KMS-11 (cell line): ENCODE data around the gene TTC4.

Experiments used
- H2AFZ ChIP-seq: fragments of 200-600 bp; sonication (generic); 2 replicates; pipeline ENCODE4 v1.6.1; 2016; ENCODE audit warnings: antibody characterized with exemption, mixed run types, low read depth
- H3K27ac ChIP-seq: fragments of 200-600 bp; sonication (generic); 2 replicates; pipeline ENCODE4 v1.6.1; 2016; ENCODE audit warnings: mild to moderate bottlenecking, mixed run types
- H3K27me3 ChIP-seq: fragments of 200-600 bp; sonication (generic); 2 replicates; pipeline ENCODE4 v1.6.1; 2017; ENCODE audit warnings: mild to moderate bottlenecking, low read depth, mixed run types, moderate library complexity; ENCODE audit not compliant: insufficient read depth
- H3K36me3 ChIP-seq: fragments of 200-600 bp; sonication (generic); 2 replicates; pipeline ENCODE4 v1.6.1; 2017; ENCODE audit warnings: mild to moderate bottlenecking, mixed run types; ENCODE audit not compliant: insufficient read depth
- H3K4me1 ChIP-seq: fragments of 200-600 bp; sonication (generic); 2 replicates; pipeline ENCODE4 v1.6.1; 2016; ENCODE audit warnings: mild to moderate bottlenecking, low read depth, mixed run types; ENCODE audit not compliant: poor library complexity, severe bottlenecking
- H3K4me2 ChIP-seq: fragments of 200-600 bp; sonication (generic); 2 replicates; pipeline ENCODE4 v1.7.0; 2016; ENCODE audit warnings: mild to moderate bottlenecking, mixed run types
- H3K4me3 ChIP-seq: fragments of 200-600 bp; sonication (generic); IDR thresholded peaks from 2 replicates; pipeline ENCODE4 v1.6.1; 2017; ENCODE audit warnings: low read depth, low read length, mixed read lengths; ENCODE audit not compliant: insufficient read depth
- H3K79me2 ChIP-seq: fragments of 200-600 bp; sonication (generic); 2 replicates; pipeline ENCODE4 v1.6.1; 2016; ENCODE audit warnings: low read depth, mixed run types; ENCODE audit not compliant: insufficient read depth
- H3K9ac ChIP-seq: fragments of 200-600 bp; sonication (generic); 2 replicates; pipeline ENCODE4 v1.6.1; 2016; ENCODE audit warnings: mild to moderate bottlenecking, mixed run types
- H4K20me1 ChIP-seq: fragments of 200-600 bp; sonication (generic); 2 replicates; pipeline ENCODE4 v1.6.1; 2016; ENCODE audit warnings: mild to moderate bottlenecking, mixed run types; ENCODE audit not compliant: insufficient read depth
- TF ChIP-seq, protein P1 (sequence below): fragments of 200-600 bp; sonication (generic); conservative IDR thresholded peaks from 2 replicates; pipeline ENCODE4 v1.6.1; 2017; ENCODE audit warnings: low read depth, mild to moderate bottlenecking, antibody characterized with exemption, low read length, moderate library complexity, mixed read lengths

The TTC4 gene

DNA sequence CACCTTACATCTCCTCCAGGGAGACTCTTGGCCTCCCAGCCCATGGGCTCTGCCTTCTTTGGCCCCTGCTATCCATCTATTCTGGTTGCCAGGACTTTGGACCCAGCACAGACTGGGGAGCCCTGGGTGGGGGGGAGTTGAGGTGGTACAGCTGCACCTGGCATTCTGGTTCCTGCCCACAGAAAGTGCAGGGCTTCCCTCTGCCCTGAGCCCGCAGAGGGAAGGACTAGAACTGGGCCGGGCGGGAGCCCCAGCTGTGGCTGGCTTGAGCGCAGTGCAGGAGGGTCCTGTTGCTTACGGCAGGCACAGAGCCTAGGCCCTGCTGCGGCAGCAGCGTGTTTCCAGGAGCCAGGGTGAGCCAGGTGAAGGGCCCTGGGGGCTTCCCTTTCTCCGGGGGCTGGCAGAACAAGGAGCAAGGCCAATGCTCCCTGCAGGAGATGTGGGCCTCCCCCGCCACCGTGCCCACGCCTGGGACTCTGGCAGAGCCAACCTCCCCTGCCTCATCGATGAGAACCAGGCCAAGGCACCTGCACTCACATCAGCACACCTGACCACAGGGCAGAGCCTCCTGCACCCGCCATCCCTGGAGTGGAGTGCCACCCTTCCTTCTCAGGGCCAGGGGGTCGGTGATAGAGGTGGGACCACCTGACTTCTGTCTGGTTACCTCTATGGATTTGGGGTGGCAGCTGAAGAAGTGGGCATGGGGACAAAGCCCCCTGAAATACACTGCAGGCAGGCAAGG, 32.6 kb downstream of the TTC4 start:
- Histone ChIP-seq H2AFZ (no peak overlapping the region), H3K79me2 (no peaks in the 10 kb centered on the region), H3K4me1 (no peaks in the 10 kb centered on the region), H4K20me1 (no peaks in the 10 kb centered on the region), H3K36me3 (no peaks in the 10 kb centered on the region), H3K27ac (no peak overlapping the region), H3K27me3 (no peaks in the 10 kb centered on the region), H3K4me3 (no peak overlapping the region), H3K9ac (no peak overlapping the region), H3K4me2 (no peak overlapping the region)
- TF ChIP-seq, protein P1, sequence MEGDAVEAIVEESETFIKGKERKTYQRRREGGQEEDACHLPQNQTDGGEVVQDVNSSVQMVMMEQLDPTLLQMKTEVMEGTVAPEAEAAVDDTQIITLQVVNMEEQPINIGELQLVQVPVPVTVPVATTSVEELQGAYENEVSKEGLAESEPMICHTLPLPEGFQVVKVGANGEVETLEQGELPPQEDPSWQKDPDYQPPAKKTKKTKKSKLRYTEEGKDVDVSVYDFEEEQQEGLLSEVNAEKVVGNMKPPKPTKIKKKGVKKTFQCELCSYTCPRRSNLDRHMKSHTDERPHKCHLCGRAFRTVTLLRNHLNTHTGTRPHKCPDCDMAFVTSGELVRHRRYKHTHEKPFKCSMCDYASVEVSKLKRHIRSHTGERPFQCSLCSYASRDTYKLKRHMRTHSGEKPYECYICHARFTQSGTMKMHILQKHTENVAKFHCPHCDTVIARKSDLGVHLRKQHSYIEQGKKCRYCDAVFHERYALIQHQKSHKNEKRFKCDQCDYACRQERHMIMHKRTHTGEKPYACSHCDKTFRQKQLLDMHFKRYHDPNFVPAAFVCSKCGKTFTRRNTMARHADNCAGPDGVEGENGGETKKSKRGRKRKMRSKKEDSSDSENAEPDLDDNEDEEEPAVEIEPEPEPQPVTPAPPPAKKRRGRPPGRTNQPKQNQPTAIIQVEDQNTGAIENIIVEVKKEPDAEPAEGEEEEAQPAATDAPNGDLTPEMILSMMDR = no peak

DNA sequence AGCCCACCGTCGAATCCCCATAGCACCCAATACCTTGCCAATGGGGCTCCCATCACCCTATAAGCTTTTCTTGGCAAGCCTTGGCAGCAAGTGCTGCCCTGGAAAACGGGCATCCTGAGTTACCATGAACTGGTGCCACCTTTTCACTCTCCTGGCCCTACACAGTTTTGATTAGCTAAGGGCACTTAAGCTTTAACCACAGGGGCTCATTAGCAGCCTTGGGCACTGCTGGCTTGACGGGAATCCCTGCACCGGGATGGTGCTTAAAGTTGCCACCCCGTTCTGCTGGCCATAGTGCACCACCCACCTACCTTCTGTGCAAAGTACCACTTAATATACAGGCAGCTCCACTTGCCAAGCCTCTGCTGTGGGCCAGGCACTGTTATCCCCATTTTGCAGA, 34.9 kb downstream of the TTC4 start:
- no peak overlapping the region for H3K4me2 ChIP-seq
- no peaks in the 10 kb centered on the region for H4K20me1 ChIP-seq
- no peak overlapping the region for H3K9ac ChIP-seq
- no peak overlapping the region for H2AFZ ChIP-seq
- H3K27ac ChIP-seq = no peak overlapping the region
- H3K79me2 ChIP-seq = no peaks in the 10 kb centered on the region
- no peaks in the 10 kb centered on the region for H3K4me1 ChIP-seq
- H3K27me3 ChIP-seq = no peaks in the 10 kb centered on the region
- no peak overlapping the region for H3K4me3 ChIP-seq
- TF ChIP-seq, protein P1 = no peak
- no peaks in the 10 kb centered on the region for H3K36me3 ChIP-seq

DNA sequence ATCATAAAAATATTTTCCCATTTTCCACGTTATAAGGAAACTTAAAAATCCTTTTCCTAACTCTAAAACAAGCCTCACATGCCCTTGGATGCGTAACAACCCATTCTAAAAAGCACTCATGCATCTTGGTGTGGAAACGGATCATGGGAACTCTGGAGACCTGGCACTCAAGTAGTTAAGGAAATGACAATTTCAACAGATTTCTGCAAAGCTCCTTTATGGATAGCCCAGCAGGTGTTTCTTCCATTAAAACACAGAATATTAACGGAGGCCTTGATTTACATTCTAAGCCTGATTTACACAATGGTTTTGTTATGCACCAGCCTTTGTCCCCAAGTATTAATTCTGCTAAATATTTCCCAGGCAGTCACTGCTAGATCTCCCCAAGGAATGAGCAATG, 35.8 kb downstream of the TTC4 start:
- H3K27ac ChIP-seq = no peak overlapping the region
- no peak overlapping the region for H3K4me2 ChIP-seq
- H2AFZ ChIP-seq = no peak overlapping the region
- H3K9ac ChIP-seq = no peak overlapping the region
- no peaks in the 10 kb centered on the region for H3K4me1 ChIP-seq
- TF ChIP-seq, protein P1 = no peak
- no peaks in the 10 kb centered on the region for H3K79me2 ChIP-seq
- no peaks in the 10 kb centered on the region for H3K36me3 ChIP-seq
- no peak overlapping the region for H3K4me3 ChIP-seq
- no peaks in the 10 kb centered on the region for H3K27me3 ChIP-seq
- H4K20me1 ChIP-seq = no peaks in the 10 kb centered on the region

DNA sequence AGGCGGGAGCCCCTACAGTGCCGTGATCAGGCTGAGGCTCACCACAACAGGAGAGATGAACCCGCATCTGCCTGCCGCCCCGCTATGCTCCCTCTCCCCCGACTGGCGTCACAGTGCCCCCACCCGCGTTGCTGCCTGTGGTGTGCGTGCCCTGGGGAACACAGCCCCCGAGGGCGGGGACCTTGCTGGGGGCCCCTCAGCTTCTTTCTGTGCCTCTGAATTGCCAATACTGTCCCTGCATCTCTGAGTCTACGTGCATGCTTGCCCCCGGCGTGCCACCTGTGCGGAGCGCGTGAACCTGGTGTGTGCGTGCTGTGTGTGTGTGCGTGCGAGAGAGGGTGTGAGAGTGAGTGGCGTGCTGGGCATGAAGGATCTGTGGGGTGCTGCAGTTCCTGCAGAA, 38.4 kb downstream of the TTC4 start:
- H3K4me1 ChIP-seq = no peaks in the 10 kb centered on the region
- H3K4me2 ChIP-seq = no peak overlapping the region
- no peak overlapping the region for H2AFZ ChIP-seq
- H3K27ac ChIP-seq = no peak overlapping the region
- TF ChIP-seq, protein P1 = no peak
- no peak overlapping the region for H3K4me3 ChIP-seq
- no peak overlapping the region for H3K9ac ChIP-seq
- no peaks in the 10 kb centered on the region for H3K27me3 ChIP-seq
- H3K36me3 ChIP-seq = no peaks in the 10 kb centered on the region
- no peaks in the 10 kb centered on the region for H4K20me1 ChIP-seq
- no peaks in the 10 kb centered on the region for H3K79me2 ChIP-seq
